HepG2 (cell line): ENCODE results near the gene OSER1. TPM values are rescaled to one million over a fixed set of nuclear protein-coding genes. Genes with fewer than 3 reads are reported as not detected.

Experiments
- DNMT3B ChIP-seq: conservative IDR thresholded peaks from 2 replicates; pipeline ENCODE4 v1.6.1; 2016; ENCODE audit warnings: missing biosample characterization, control low read depth
- FOSL2 ChIP-seq: sonication (generic); formaldehyde crosslinking; IDR thresholded peaks from 2 replicates; pipeline ENCODE4 v1.4.0; 2020; ENCODE audit warnings: missing genetic modification reagents
- FOXP1 ChIP-seq, 2 experiments: fragments of 450-650 bp in 1 of 2; IDR thresholded peaks; 2 replicates each; pipeline ENCODE4 v1.6.1; 2017 to 2018; ENCODE audit warnings: antibody characterized with exemption in 1 of 2
- HDAC1 ChIP-seq: sonication (generic); formaldehyde crosslinking; IDR thresholded peaks from 2 replicates; pipeline ENCODE4 v1.5.1; 2020; ENCODE audit warnings: mild to moderate bottlenecking, missing genetic modification reagents
- LCORL ChIP-seq, 2 experiments: fragments of 450-650 bp in 1 of 2; sonication (generic) in 1 of 2; formaldehyde crosslinking in 1 of 2; IDR thresholded peaks; 2 replicates each; pipeline versions ENCODE4 v1.5.0 to v1.6.1; 2017 to 2020; ENCODE audit warnings: antibody characterized with exemption in 1 of 2, missing genetic modification reagents in 1 of 2
- MAFK ChIP-seq, 2 experiments: IDR thresholded peaks in 1 of 2; conservative IDR thresholded peaks in 1 of 2; 2 replicates each; pipeline ENCODE4 v1.6.1; 2011; ENCODE audit warnings: improper control_type of control experiment in 2 of 2, low read length in 2 of 2
- NFYC ChIP-seq: IDR thresholded peaks from 2 replicates; pipeline ENCODE4 v1.6.1; 2016; ENCODE audit warnings: missing genetic modification reagents, missing compliant biosample characterization
- NKX3-1 ChIP-seq: sonication (generic); formaldehyde crosslinking; IDR thresholded peaks from 2 replicates; pipeline ENCODE4 v1.5.0; 2020; ENCODE audit warnings: missing genetic modification reagents
- PCBP2 ChIP-seq: fragments of 200-400 bp; formaldehyde crosslinking; optimal IDR thresholded peaks from 2 replicates; pipeline ENCODE3; 2018; ENCODE audit warnings: low read length, low read depth; ENCODE audit not compliant: poor library complexity, severe bottlenecking
- POLR2AphosphoS5 ChIP-seq: IDR thresholded peaks from 2 replicates; pipeline ENCODE4 v1.6.1; 2012; ENCODE audit warnings: low read depth, low read length
- RFX3 ChIP-seq: IDR thresholded peaks from 2 replicates; pipeline ENCODE4 v1.6.1; 2016; ENCODE audit warnings: missing biosample characterization, missing genetic modification reagents
- RNF2 ChIP-seq: fragments of 450-650 bp; conservative IDR thresholded peaks from 2 replicates; pipeline ENCODE4 v1.6.1; 2016; ENCODE audit warnings: low read depth
- SAFB2 ChIP-seq: sonication (generic); formaldehyde crosslinking; IDR thresholded peaks from 2 replicates; pipeline ENCODE4 v1.5.1; 2020; ENCODE audit warnings: missing genetic modification reagents, low read depth, mild to moderate bottlenecking, borderline replicate concordance
- SMARCC2 ChIP-seq: fragments of 450-650 bp; IDR thresholded peaks from 2 replicates; pipeline ENCODE4 v1.6.1; 2017; ENCODE audit warnings: antibody characterized with exemption, mild to moderate bottlenecking
- SOX5 ChIP-seq: IDR thresholded peaks from 2 replicates; pipeline ENCODE4 v1.6.1; 2016; ENCODE audit warnings: borderline replicate concordance
- SRSF4 ChIP-seq: fragments of 200-400 bp; formaldehyde crosslinking; IDR thresholded peaks from one replicate; pipeline ENCODE4 v1.6.1; 2018; ENCODE audit warnings: mild to moderate bottlenecking, low read depth, low read length, moderate library complexity; ENCODE audit not compliant: poor library complexity, severe bottlenecking
- TBX3 ChIP-seq: fragments of 450-650 bp; IDR thresholded peaks from 2 replicates; pipeline ENCODE4 v1.6.1; 2017; ENCODE audit warnings: antibody characterized with exemption, mild to moderate bottlenecking, inconsistent platforms, borderline replicate concordance
- XRCC5 ChIP-seq: fragments of 200-400 bp; formaldehyde crosslinking; optimal IDR thresholded peaks from 2 replicates; pipeline ENCODE3; 2017; ENCODE audit warnings: mild to moderate bottlenecking, low read length
- ZNF326 ChIP-seq: sonication (generic); formaldehyde crosslinking; IDR thresholded peaks from 2 replicates; pipeline ENCODE4 v1.4.0; 2020; ENCODE audit warnings: missing genetic modification reagents, borderline replicate concordance
- ZNF331 ChIP-seq: sonication (generic); formaldehyde crosslinking; IDR thresholded peaks from 2 replicates; pipeline ENCODE4 v1.4.0; 2020; ENCODE audit warnings: missing genetic modification reagents
- ZNF451 ChIP-seq: sonication (generic); formaldehyde crosslinking; IDR thresholded peaks from 2 replicates; pipeline ENCODE4 v1.5.0; 2020; ENCODE audit warnings: mild to moderate bottlenecking, missing genetic modification reagents
- ZNF552 ChIP-seq: sonication (generic); formaldehyde crosslinking; IDR thresholded peaks from 2 replicates; pipeline ENCODE4 v1.9.0; 2022; ENCODE audit warnings: missing genetic modification reagents, mild to moderate bottlenecking, borderline replicate concordance
- ZNF761 ChIP-seq: sonication (generic); formaldehyde crosslinking; conservative IDR thresholded peaks from 2 replicates; pipeline ENCODE4 v1.4.0; 2020; ENCODE audit warnings: mild to moderate bottlenecking, missing genetic modification reagents
- ZNF781 ChIP-seq: sonication (generic); formaldehyde crosslinking; IDR thresholded peaks from 2 replicates; pipeline ENCODE4 v1.5.1; 2020; ENCODE audit warnings: borderline replicate concordance, mild to moderate bottlenecking, missing genetic modification reagents; ENCODE audit errors: not compliant biosample characterization
- ZSCAN12 ChIP-seq: sonication (generic); formaldehyde crosslinking; IDR thresholded peaks from 2 replicates; pipeline ENCODE4 v1.9.0; 2021; ENCODE audit warnings: mild to moderate bottlenecking, missing genetic modification reagents
- polyA plus RNA-seq, 8 experiments: library from polyadenylated mRNA; depleted of rRNA in 3 of 8; stranded (reverse) in 7 of 8; unstranded in 1 of 8; fragments of >200 nt; fragmentation: Illumina TruSeq in 4 of 8; extraction: Trizol in 4 of 8; gene quantifications; 2 replicates each; pipeline versions ENCODE4 v1.2.1 to v1.2.3, GENCODE V29; 2011 to 2016; ENCODE audit warnings: low read depth in 4 of 8, missing spikeins in 1 of 8, mixed read lengths in 1 of 8; ENCODE audit not compliant: insufficient read depth in 1 of 8
- total RNA-seq, 5 experiments: library from RNA; depleted of rRNA; stranded (reverse); fragments of >200 nt; fragmentation: Illumina TruSeq; extraction: Trizol; gene quantifications; 2 replicates each; pipeline ENCODE4 v1.2.3, GENCODE V29; 2016; ENCODE audit warnings: low read depth in 1 of 5
- TF ChIP-seq, protein P1 (sequence below): IDR thresholded peaks from 2 replicates; pipeline ENCODE4 v1.6.1; 2016; ENCODE audit warnings: low read depth
- TF ChIP-seq, protein P2 (sequence below): sonication (generic); formaldehyde crosslinking; conservative IDR thresholded peaks from 2 replicates; pipeline ENCODE4 v1.5.0; 2020; ENCODE audit warnings: missing genetic modification reagents
- TF ChIP-seq, protein P3 (sequence below): sonication (generic); formaldehyde crosslinking; IDR thresholded peaks from 2 replicates; pipeline ENCODE4 v1.5.0; 2020; ENCODE audit warnings: missing genetic modification reagents

The OSER1 gene
- total and polyA plus RNA-seq, 2 of the 13 experiments (the other 11 are each of a cell fraction or from before 2014, with no cell fraction given) = 71.2 to 71.5 TPM

DNA sequence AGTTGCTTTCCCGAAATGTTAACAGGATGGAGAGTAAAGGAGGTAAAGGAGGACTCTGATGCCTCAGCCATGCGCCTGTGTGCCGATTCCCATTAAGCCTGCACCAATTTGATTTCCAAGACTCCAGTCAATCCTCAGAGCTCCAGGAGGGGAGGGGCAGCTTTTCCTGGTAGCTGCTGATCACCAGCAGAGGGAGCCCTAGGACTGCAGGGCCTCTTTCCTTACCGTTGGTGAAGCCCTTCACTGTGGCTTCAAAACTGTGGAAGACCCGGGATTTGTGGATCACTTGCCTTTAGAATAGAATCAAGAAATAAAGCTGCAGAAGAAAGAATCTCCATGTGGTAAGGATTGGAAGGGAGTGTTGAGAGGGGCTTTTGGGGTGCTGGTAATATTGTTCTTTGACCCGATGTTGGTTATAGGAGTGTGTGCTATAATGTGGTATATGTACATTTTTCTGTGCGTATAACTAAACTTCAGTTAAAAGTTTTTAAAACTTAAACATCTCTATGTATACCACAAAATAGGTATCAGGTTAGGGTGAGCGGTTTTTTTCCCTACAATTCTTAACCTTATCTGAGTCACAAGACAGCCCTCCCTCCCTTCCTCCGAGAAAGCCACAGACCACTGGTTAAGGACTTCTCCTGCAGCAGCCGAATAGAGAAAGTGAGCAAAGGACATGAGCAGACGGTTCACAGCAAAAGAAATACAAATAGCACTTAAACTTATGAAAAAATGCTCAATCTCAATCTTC lies 6.9 kb upstream of the OSER1 start (continued):
- TF ChIP-seq MAFK (conservative IDR thresholded peaks at IDR 0.05 in 1 of 2, IDR thresholded peaks at IDR 0.05 in 1 of 2; ENCODE audit: low read length in 2 of 2) (no peak), NKX3-1 (CRISPR knock-in tag) (no peak), LCORL (IDR thresholded peaks at IDR 0.05) (no peak), LCORL (CRISPR knock-in tag; IDR thresholded peaks at IDR 0.05) (0 out of 2 replicates have a peak, but pooled peaks have one; percentile 49), TBX3 (no peak), ZNF761 (CRISPR knock-in tag) (0 out of 2 replicates have a peak, but pooled peaks have one; percentile 36), ZNF331 (CRISPR knock-in tag) (peak; percentile 55; the same call in 1 of the 2 replicates), SRSF4 (no peak), ZSCAN12 (no peak; the same call in 1 of the 2 replicates), RNF2 (no peak), ZNF552 (CRISPR knock-in tag) (no peak), FOXP1 (IDR thresholded peaks at IDR 0.05) (no peak), FOXP1 (CRISPR knock-in tag; IDR thresholded peaks at IDR 0.05) (no peak), SOX5 (0 out of 2 replicates have a peak, but pooled peaks have one; percentile 42), HDAC1 (CRISPR knock-in tag) (0 out of 2 replicates have a peak, but pooled peaks have one; percentile 35), POLR2AphosphoS5 (no peak), ZNF326 (CRISPR knock-in tag) (no peak), FOSL2 (CRISPR knock-in tag) (peak; percentile 24; the same call in 1 of the 2 replicates), SAFB2 (CRISPR knock-in tag) (no peak), ZNF451 (no peak), PCBP2 (no peak), NFYC (CRISPR knock-in tag) (no peak), XRCC5 (peak; percentile 97), SMARCC2 (no peak), ZNF781 (CRISPR knock-in tag) (no peak), DNMT3B (CRISPR knock-in tag) (no peak), RFX3 (CRISPR knock-in tag) (no peak)
- TF ChIP-seq, protein P1, sequence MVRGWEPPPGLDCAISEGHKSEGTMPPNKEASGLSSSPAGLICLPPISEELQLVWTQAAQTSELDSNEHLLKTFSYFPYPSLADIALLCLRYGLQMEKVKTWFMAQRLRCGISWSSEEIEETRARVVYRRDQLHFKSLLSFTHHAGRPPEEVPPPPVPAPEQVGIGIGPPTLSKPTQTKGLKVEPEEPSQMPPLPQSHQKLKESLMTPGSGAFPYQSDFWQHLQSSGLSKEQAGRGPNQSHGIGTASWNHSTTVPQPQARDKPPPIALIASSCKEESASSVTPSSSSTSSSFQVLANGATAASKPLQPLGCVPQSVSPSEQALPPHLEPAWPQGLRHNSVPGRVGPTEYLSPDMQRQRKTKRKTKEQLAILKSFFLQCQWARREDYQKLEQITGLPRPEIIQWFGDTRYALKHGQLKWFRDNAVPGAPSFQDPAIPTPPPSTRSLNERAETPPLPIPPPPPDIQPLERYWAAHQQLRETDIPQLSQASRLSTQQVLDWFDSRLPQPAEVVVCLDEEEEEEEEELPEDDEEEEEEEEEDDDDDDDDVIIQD (CRISPR knock-in tag) = no peak
- TF ChIP-seq, protein P2, sequence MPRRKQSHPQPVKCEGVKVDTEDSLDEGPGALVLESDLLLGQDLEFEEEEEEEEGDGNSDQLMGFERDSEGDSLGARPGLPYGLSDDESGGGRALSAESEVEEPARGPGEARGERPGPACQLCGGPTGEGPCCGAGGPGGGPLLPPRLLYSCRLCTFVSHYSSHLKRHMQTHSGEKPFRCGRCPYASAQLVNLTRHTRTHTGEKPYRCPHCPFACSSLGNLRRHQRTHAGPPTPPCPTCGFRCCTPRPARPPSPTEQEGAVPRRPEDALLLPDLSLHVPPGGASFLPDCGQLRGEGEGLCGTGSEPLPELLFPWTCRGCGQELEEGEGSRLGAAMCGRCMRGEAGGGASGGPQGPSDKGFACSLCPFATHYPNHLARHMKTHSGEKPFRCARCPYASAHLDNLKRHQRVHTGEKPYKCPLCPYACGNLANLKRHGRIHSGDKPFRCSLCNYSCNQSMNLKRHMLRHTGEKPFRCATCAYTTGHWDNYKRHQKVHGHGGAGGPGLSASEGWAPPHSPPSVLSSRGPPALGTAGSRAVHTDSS (CRISPR knock-in tag) = no peak
- TF ChIP-seq, protein P3, sequence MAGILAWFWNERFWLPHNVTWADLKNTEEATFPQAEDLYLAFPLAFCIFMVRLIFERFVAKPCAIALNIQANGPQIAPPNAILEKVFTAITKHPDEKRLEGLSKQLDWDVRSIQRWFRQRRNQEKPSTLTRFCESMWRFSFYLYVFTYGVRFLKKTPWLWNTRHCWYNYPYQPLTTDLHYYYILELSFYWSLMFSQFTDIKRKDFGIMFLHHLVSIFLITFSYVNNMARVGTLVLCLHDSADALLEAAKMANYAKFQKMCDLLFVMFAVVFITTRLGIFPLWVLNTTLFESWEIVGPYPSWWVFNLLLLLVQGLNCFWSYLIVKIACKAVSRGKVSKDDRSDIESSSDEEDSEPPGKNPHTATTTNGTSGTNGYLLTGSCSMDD (CRISPR knock-in tag) = no peak
